ENCODE results near the gene ASCL1. TPM values are rescaled to one million over a fixed set of nuclear protein-coding genes. Genes with fewer than 3 reads are reported as not detected.

The ASCL1 gene
- total RNA-seq, 1 donor from 2014 or later: not detected

GRCh38 chr12:102950950-102951619 is 6.4 kb upstream of the ASCL1 start:
- no peak for DNase-seq (ENCODE audit: extremely low read depth, low read depth, low spot score)

GRCh38 chr12:102951841-102952240 is 5.6 kb upstream of the ASCL1 start:
- DNase-seq (ENCODE audit: extremely low read depth, low read depth, low spot score): no peak

DNA sequence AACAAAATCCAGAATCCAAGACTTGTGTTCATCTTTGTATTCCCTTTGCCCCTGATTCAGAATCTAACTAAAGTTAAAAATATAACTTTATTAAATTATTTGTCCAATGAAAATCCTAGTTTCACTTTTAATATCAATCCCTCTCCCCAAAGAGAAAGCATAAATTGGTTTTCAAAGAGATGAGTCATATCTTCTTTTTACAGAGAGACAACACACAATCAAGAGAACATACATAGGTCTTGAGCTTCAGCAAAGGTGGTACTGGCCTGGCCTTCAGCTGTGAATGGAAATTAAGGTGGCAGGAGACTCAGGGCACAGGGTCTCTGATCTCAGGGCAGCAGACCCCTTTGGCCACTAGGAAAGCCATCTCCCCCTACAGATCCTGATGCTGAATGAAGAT is 4.3 kb upstream of the ASCL1 start:
- DNase-seq (ENCODE audit: extremely low read depth, low read depth, low spot score): no peak

DNA sequence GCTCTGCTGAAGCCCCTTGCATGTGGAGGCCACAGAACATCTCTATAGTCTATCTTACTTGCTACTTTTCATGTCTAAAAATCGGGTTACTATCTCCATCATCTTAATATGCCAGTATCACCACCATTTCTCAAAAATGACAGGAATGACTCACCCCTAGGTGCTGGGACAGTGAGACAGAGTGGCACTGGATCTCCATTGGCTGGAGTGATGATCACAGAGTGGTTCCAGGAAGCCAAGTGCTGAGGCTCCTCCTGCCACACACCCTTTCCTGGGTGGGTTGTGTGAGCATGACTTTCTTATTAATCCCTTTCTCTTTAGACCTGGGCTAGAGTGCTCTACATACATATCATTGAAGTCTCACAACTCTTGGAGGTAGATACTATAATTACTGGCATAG is 3.3 kb upstream of the ASCL1 start:
- DNase-seq (ENCODE audit: extremely low read depth, low read depth, low spot score): no peak

- DNase-seq (ENCODE audit: extremely low read depth, low read depth, low spot score): no peak
These were observed 1.3 kb upstream of the ASCL1 start for GRCh38 chr12:102955926-102956737.

DNA sequence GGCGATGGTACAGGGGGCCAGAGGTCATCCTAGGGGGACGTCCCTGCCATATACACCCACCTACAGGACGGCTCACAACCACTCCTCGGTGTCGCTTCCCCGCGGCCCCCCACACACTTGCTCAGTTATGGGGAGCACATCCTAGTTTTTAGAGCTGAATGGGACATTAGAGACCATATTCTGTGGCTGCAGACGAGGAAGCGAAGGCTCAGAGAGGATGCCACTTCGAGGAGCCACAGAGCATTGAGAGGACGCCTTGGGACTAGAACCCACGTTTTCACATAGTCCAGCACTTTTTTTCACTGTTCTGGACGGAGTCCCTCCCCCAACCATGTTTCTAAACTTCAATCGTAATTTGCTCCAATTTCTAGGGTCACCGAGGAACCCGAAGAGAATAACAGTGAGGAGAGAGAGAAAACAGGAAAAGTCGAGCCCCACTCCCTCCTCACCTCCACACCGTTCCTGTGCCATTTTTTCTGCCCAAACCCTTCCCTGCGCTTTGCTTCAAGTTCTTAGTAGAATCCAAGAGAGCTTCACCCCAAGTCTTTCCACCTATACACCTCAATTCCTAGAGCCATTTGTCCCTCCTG is 641 bp upstream of the ASCL1 start:
- no peak for DNase-seq (ENCODE audit: extremely low read depth, low read depth, low spot score)

DNA sequence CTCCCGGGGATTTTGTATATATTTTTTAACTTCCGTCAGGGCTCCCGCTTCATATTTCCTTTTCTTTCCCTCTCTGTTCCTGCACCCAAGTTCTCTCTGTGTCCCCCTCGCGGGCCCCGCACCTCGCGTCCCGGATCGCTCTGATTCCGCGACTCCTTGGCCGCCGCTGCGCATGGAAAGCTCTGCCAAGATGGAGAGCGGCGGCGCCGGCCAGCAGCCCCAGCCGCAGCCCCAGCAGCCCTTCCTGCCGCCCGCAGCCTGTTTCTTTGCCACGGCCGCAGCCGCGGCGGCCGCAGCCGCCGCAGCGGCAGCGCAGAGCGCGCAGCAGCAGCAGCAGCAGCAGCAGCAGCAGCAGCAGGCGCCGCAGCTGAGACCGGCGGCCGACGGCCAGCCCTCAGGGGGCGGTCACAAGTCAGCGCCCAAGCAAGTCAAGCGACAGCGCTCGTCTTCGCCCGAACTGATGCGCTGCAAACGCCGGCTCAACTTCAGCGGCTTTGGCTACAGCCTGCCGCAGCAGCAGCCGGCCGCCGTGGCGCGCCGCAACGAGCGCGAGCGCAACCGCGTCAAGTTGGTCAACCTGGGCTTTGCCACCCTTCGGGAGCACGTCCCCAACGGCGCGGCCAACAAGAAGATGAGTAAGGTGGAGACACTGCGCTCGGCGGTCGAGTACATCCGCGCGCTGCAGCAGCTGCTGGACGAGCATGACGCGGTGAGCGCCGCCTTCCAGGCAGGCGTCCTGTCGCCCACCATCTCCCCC is 777 bp downstream of the ASCL1 start:
- no peak for DNase-seq (ENCODE audit: extremely low read depth, low read depth, low spot score)

DNA sequence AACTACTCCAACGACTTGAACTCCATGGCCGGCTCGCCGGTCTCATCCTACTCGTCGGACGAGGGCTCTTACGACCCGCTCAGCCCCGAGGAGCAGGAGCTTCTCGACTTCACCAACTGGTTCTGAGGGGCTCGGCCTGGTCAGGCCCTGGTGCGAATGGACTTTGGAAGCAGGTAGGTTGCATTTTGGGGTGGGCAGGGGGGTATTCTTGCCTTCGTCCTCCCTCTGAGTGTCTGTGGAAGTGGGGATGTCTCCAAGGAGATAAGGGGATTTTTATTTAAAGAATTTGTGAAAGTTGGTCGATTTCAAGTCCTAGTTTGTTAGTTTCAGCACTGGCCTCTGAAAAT is 1.3 kb downstream of the ASCL1 start:
- DNase-seq (ENCODE audit: extremely low read depth, low read depth, low spot score): no peak

DNA sequence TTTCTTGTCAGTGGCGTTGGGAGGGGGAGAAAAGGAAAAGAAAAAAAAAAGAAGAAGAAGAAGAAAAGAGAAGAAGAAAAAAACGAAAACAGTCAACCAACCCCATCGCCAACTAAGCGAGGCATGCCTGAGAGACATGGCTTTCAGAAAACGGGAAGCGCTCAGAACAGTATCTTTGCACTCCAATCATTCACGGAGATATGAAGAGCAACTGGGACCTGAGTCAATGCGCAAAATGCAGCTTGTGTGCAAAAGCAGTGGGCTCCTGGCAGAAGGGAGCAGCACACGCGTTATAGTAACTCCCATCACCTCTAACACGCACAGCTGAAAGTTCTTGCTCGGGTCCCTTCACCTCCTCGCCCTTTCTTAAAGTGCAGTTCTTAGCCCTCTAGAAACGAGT is 1.9 kb downstream of the ASCL1 start:
- no peak for DNase-seq (ENCODE audit: extremely low read depth, low read depth, low spot score)

DNA sequence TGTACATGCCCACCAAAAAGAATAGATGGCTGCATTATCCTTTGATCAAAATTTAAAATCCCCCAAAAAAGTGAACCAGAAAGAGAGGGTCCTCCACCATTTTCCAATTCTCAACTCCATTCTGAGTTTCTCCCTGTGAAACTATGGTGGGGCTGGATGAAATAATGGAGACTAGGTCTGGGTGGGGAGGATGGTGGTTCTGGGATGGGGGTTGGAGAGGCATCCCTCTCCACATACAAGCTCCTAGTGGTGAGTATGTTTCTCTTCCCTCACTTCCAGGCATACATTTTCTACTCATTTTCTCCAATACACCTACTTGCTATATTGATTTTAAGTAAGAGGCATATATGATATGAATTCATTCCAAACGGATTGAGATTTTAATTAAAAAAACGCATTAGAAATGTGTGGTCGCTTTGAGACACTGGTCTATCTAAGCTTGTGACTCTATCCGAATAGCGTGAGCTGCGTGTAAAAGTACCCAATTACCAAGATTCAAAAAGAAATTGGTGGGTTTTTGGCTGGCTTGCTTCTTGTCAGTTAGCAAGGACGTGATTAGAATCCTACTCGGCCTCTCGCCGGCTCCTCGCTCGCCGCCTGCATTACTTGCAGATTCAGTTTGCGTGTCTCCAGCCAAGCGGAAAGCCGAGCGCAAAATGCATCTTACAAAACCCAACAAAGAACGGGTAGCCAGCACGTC is 3.4 kb downstream of the ASCL1 start:
- no peak for DNase-seq (ENCODE audit: extremely low read depth, low read depth, low spot score)

DNA sequence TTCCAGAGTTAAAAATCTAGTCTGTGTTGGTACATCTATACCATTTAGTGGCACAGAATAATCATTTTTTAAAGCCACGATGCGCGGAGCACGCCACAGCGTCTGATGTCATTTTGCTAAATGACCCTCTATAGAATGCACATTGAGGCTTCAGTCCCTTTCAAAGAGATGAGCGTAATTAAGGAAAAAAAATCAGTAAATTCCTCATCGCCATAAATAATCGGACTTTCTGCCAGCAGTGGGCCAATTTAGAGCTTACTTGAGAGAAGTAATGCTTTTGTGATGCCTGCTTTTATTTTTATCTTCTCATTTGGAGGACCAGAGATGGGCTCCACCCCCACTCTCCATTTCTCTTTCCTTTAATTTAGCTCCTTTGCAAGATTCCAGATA is 4.0 kb downstream of the ASCL1 start:
- DNase-seq (ENCODE audit: extremely low read depth, low read depth, low spot score): no peak

- DNase-seq (ENCODE audit: extremely low read depth, low read depth, low spot score): no peak
These were observed 5.1 kb downstream of the ASCL1 start for GRCh38 chr12:102962532-102962931.

- DNase-seq (ENCODE audit: extremely low read depth, low read depth, low spot score): no peak
These were observed 5.5 kb downstream of the ASCL1 start for GRCh38 chr12:102962986-102963385.

DNA sequence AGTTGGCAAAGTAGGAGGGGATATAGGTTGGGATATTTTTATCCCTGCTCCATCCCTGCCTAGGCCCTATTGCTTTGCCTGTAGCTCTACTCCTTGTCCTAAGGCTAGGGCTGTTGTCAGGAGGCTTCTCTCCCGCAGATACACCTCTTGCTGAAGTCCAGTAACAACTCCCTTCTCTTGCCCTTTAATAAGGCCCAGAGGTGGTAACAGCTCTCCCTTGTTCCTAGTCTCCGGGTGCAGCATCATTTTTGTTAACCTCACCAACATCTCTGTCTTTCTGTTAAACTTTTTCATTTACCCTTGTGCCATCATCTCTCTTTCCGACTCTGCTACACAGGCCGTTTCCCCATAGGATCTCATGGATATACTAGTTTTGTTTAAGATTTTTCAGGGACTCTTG is 6.3 kb downstream of the ASCL1 start:
- DNase-seq (ENCODE audit: extremely low read depth, low read depth, low spot score): no peak

DNA sequence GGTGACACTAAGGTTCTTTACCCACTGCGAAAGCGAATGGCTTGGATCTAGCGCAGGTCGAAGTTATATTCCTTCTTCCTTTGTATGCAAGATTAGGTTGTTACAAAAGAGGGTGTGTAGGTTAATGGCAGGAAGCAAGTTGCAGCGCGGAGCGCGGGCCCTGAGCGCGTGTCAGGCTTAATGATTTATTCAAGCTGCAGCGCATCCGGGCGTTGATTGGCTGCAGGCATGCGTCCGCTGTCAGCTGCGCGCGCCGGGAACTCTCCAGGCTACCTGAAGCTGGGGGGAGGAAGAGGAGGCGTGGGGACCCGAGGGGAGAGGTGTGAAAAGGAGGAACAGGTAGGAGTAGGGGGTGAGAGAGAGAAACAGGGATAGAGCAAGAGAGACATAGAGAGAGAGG is 7.4 kb downstream of the ASCL1 start:
- DNase-seq (ENCODE audit: extremely low read depth, low read depth, low spot score): no peak

- DNase-seq (ENCODE audit: extremely low read depth, low read depth, low spot score): no peak
These were observed 8.0 kb downstream of the ASCL1 start for GRCh38 chr12:102965281-102966155.

GRCh38 chr12:102966200-102966863 is 8.9 kb downstream of the ASCL1 start:
- DNase-seq (ENCODE audit: extremely low read depth, low read depth, low spot score): no peak

- DNase-seq (ENCODE audit: extremely low read depth, low read depth, low spot score): no peak
These were observed 13.3 kb downstream of the ASCL1 start for GRCh38 chr12:102970780-102971179.

- DNase-seq (ENCODE audit: extremely low read depth, low read depth, low spot score): no peak
These were observed 13.8 kb downstream of the ASCL1 start for GRCh38 chr12:102971227-102971626.
